MCF 10A (cell line): ENCODE measurements around the gene EXOC4. TPM values are rescaled to one million over a fixed set of nuclear protein-coding genes. Genes with fewer than 3 reads are reported as not detected.
"Not testable (repeated sequence)": the region's sequence is repeated elsewhere in the genome, so short reads cannot be mapped to it uniquely, and the experiment has no call there.

Experiments
- Bru-seq: library from RNA; stranded (reverse); fragments of 400-500 nt; gene quantifications from one replicate; lab custom pipeline; 2021; lab: Mats Ljungman, UMichigan
- BruChase-seq, 2 experiments: library from RNA; stranded (reverse); fragments of 400-500 nt; gene quantifications; one replicate each; lab custom pipeline; 2021; lab: Mats Ljungman, UMichigan
- BruUV-seq: library from RNA; stranded (reverse); fragments of 400-500 nt; replicated peaks from 2 replicates; lab custom pipeline; 2021; lab: Mats Ljungman, UMichigan
- CTCF ChIA-PET: fragments of 300-600 bp; sonication (Branson Sonifier 250); formaldehyde crosslinking; extraction: SDS; loops from one replicate; lab custom pipeline; 2021; ENCODE audit warnings: antibody characterized with exemption, inconsistent platforms; lab: Yijun Ruan, JAX
- POLR2A ChIA-PET: fragments of 300-600, 350-650 bp; sonication (Branson Sonifier 250); formaldehyde crosslinking; extraction: SDS; loops from one replicate; lab custom pipeline; 2020; ENCODE audit warnings: antibody characterized with exemption, inconsistent platforms; lab: Yijun Ruan, JAX
- DNase-seq: peaks from one replicate; pipeline ENCODE4 v3.0.0-alpha.2; 2018; ENCODE audit not compliant: unreplicated experiment
- H3K27ac Mint-ChIP-seq: one replicate; pipeline ENCODE4 v1.8.0; 2022; ENCODE audit warnings: mild to moderate bottlenecking, low read depth, mixed read lengths; ENCODE audit not compliant: unreplicated experiment
- H3K27me3 Mint-ChIP-seq: one replicate; pipeline ENCODE4 v1.8.0; 2022; ENCODE audit warnings: mixed read lengths; ENCODE audit not compliant: insufficient read depth, unreplicated experiment
- H3K36me3 Mint-ChIP-seq: one replicate; pipeline ENCODE4 v1.8.0; 2022; ENCODE audit warnings: mild to moderate bottlenecking, moderate library complexity, mixed read lengths; ENCODE audit not compliant: insufficient read depth, unreplicated experiment
- H3K4me1 Mint-ChIP-seq: one replicate; pipeline ENCODE4 v1.8.0; 2022; ENCODE audit warnings: mixed read lengths; ENCODE audit not compliant: insufficient read depth, unreplicated experiment
- H3K4me3 Mint-ChIP-seq: one replicate; pipeline ENCODE4 v1.8.0; 2022; ENCODE audit warnings: mild to moderate bottlenecking, moderate library complexity, mixed read lengths; ENCODE audit not compliant: unreplicated experiment
- H3K9me3 Mint-ChIP-seq: one replicate; pipeline ENCODE4 v1.8.0; 2022; ENCODE audit warnings: mixed read lengths; ENCODE audit not compliant: unreplicated experiment
- CTCF ChIP-seq: fragments of 200-600 bp; IDR thresholded peaks from one replicate; pipeline ENCODE4 v1.8.0; 2022; ENCODE audit warnings: antibody characterized with exemption, mild to moderate bottlenecking; ENCODE audit not compliant: unreplicated experiment
- intact Hi-C: fragments of 100-400 bp; cut with micrococcal nuclease; formaldehyde crosslinking; loops from 2 replicates; pipeline ENCODE4 v1.14.1; 2022
- long read RNA-seq: library from polyadenylated mRNA; stranded (forward); transcript quantifications from one replicate; pipeline ENCODE4 v2.0.0, GENCODE V29; 2022
- total RNA-seq: library from RNA; stranded (reverse); gene quantifications from 2 replicates; pipeline ENCODE4 v1.2.3, GENCODE V29; 2022

Gene EXOC4
- total RNA-seq: 105 and 127 TPM in 2 replicates
- percentile 87 among the genes with signal in this experiment for Bru-seq, nascent RNA
- percentile 69 among the genes with signal in this experiment for BruChase-seq, experiment 1, labeled RNA remaining after a 6-hour chase
- BruChase-seq, experiment 2, labeled RNA remaining after a 2-hour chase: percentile 75 among the genes with signal in this experiment
- long read RNA-seq, full-length matches to known transcripts: 17 of 39 reads
- long read RNA-seq, partial matches to known transcripts: 7 of 39 reads
- long read RNA-seq, other reads (novel, unspliced or antisense): 15 of 39 reads

DNA sequence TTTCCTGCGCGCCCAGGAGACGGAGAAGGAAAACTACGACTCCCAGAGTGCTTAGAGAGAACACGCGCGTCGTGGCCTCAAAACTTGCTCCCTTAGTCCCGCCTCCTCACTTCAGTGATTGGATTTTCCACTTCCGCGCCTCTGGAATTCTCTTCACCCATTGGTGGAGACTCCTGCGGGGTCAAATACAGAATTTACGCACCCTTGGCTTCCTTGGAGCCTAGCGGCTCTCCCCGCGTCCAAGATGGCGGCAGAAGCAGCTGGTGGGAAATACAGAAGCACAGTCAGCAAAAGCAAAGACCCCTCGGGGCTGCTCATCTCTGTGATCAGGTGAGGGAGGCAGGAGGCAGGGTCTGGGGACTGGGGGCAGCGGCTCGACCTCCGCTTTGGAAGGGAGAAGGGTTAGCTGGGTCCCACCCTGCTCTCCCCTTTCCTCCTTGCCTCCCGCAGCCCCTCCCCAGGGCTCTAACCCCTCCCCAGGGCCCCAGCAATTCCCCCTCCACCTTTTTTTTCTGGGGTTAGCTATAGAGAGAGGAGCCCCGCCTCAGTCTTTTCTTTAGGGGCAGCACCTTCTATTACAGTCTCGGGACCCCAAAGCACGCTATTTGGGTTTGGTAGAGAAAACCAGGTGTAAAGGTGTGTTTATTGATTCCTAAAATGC is at the start of gene EXOC4:
Gene EXOC4 (plus strand): TSS at position 221 of the 661 bp plus-strand sequence.
- intact Hi-C loops: no loop called here
- CTCF ChIA-PET: interaction anchor here (2.2 kb wide), 1 partner anchor 181 kb away, joined by 6 read pairs; no protein-coding TSS in a partner anchor
- peak; percentile 99 for DNase-seq
- Mint-ChIP-seq H3K9me3 (no peaks in the 10 kb centered on the region), H3K4me1 (peaks cover 24% of the 10 kb centered on the region), H3K4me3 (peak within 1 kb of the TSS; percentile 93), H3K27me3 (no peaks in the 10 kb centered on the region), H3K36me3 (no peaks in the 10 kb centered on the region), H3K27ac (peak within 1 kb of the TSS; percentile 89)
- BruUV-seq: no TSS peak
- POLR2A ChIA-PET: interaction anchor here (0.5 to 2.0 kb wide), 17 partner anchors 9 to 654 kb away, joined by 3 to 6 read pairs (median 3); partner anchors contain the start of gene CHCHD3
- no peak for TF ChIP-seq CTCF

- BruUV-seq: no TSS peak
- Mint-ChIP-seq H3K27me3 (peaks cover 9% of the 10 kb centered on the region), H3K27ac (no peak overlapping the region), H3K4me1 (no peaks in the 10 kb centered on the region), H3K4me3 (no peak overlapping the region), H3K9me3 (peaks cover 7% of the 10 kb centered on the region), H3K36me3 (no peaks in the 10 kb centered on the region)
- POLR2A ChIA-PET: interaction anchor here (0.7 kb wide), 1 partner anchor 39 kb away, joined by 3 read pairs; no protein-coding TSS in a partner anchor
- DNase-seq: no peak
- CTCF ChIA-PET: interaction anchor here (0.7 kb wide), 1 partner anchor 24 kb away, joined by 3 read pairs; no protein-coding TSS in a partner anchor
- intact Hi-C loops: no loop called here
- no peak for TF ChIP-seq CTCF
Observed at GRCh38 chr7:133203490-133203889, 49.4 kb upstream of the EXOC4 start.

GRCh38 chr7:133207687-133208086 is 45.2 kb upstream of the EXOC4 start:
- intact Hi-C loops: no loop called here
- Mint-ChIP-seq H3K4me3 (no peak overlapping the region), H3K36me3 (no peaks in the 10 kb centered on the region), H3K4me1 (no peaks in the 10 kb centered on the region), H3K27ac (no peak overlapping the region), H3K27me3 (peaks cover 46% of the 10 kb centered on the region), H3K9me3 (peaks cover 15% of the 10 kb centered on the region)
- DNase-seq: peak; percentile 37
- peak; percentile 18 for TF ChIP-seq CTCF
- no TSS peak for BruUV-seq
- POLR2A ChIA-PET: interaction anchor here (0.7 kb wide), 1 partner anchor 66 kb away, joined by 3 read pairs; no protein-coding TSS in a partner anchor
- CTCF ChIA-PET: no interaction called here

GRCh38 chr7:133210817-133211216 is 42.1 kb upstream of the EXOC4 start:
- intact Hi-C loops, DNase-seq, H3K27ac Mint-ChIP-seq, H3K4me3 Mint-ChIP-seq, H3K4me1 Mint-ChIP-seq, POLR2A ChIA-PET, CTCF ChIA-PET, BruUV-seq, H3K36me3 Mint-ChIP-seq: not testable (repeated sequence)
- H3K27me3 Mint-ChIP-seq: peaks cover 60% of the 10 kb centered on the region
- H3K9me3 Mint-ChIP-seq: peaks cover 15% of the 10 kb centered on the region

- H3K4me3 Mint-ChIP-seq, POLR2A ChIA-PET, H3K4me1 Mint-ChIP-seq, DNase-seq, H3K9me3 Mint-ChIP-seq, BruUV-seq, H3K36me3 Mint-ChIP-seq, CTCF ChIA-PET, intact Hi-C loops, H3K27ac Mint-ChIP-seq: not testable (repeated sequence)
- H3K27me3 Mint-ChIP-seq: peaks cover 69% of the 10 kb centered on the region
Observed at GRCh38 chr7:133213772-133214171, 39.1 kb upstream of the EXOC4 start.
